OCI-LY7 (cell line): Measurements from ENCODE around the gene ZFAND4. TPM values are rescaled to one million over a fixed set of nuclear protein-coding genes. Genes with fewer than 3 reads are reported as not detected.
A peak's percentile ranks its signal among the peaks of the same experiment; 100 is the strongest.

Experiments
- BruUV-seq: library from RNA; stranded (reverse); fragments of 400-500 nt; replicated peaks from 2 replicates; lab custom pipeline; 2021; lab: Mats Ljungman, UMichigan
- CTCF ChIA-PET: fragments of 300-600 bp; sonication (Branson Sonifier 250); formaldehyde crosslinking; loops from one replicate; lab custom pipeline; 2022; ENCODE audit warnings: antibody characterized with exemption; ENCODE audit not compliant: unreplicated experiment; lab: Charles Lee
- POLR2A ChIA-PET: fragments of 300-600 bp; sonication (Branson Sonifier 250); formaldehyde crosslinking; loops from one replicate; lab custom pipeline; 2022; ENCODE audit warnings: antibody characterized with exemption; lab: Charles Lee
- DNase-seq: peaks from one replicate; pipeline ENCODE4 v3.0.0-alpha.2; 2015; ENCODE audit warnings: low spot score
- H2AFZ ChIP-seq: fragments of 200-600 bp; sonication (generic), shearing (Covaris generic); 2 replicates; pipeline ENCODE4 v1.6.1; 2014; ENCODE audit warnings: mild to moderate bottlenecking, antibody characterized with exemption, low read length, moderate library complexity
- H3K27ac ChIP-seq: fragments of 200-600 bp; sonication (generic); 2 replicates; pipeline ENCODE4 v1.5.1; 2014; ENCODE audit warnings: mixed run types, low read depth, mild to moderate bottlenecking, moderate library complexity, low read length, inconsistent platforms; ENCODE audit not compliant: poor library complexity, severe bottlenecking
- H3K36me3 ChIP-seq: fragments of 200-600 bp; sonication (generic); 2 replicates; pipeline ENCODE4 v1.6.1; 2014; ENCODE audit warnings: mild to moderate bottlenecking, antibody characterized with exemption, low read length, moderate library complexity, mixed read lengths; ENCODE audit not compliant: insufficient read depth
- H3K4me1 ChIP-seq: fragments of 200-600 bp; sonication (generic); 2 replicates; pipeline ENCODE4 v1.5.1; 2014; ENCODE audit warnings: mild to moderate bottlenecking, low read length; ENCODE audit not compliant: insufficient read depth, poor library complexity, severe bottlenecking
- H3K4me2 ChIP-seq: fragments of 200-600 bp; sonication (generic); 2 replicates; pipeline ENCODE4 v1.6.1; 2014; ENCODE audit warnings: mild to moderate bottlenecking, low read length
- H3K4me3 ChIP-seq: fragments of 200-600 bp; sonication (generic); 2 replicates; pipeline ENCODE4 v1.5.1; 2014; ENCODE audit warnings: mild to moderate bottlenecking, low read depth, low read length; ENCODE audit not compliant: poor library complexity, severe bottlenecking
- H3K79me2 ChIP-seq: fragments of 200-600 bp; sonication (generic); 2 replicates; pipeline ENCODE4 v1.6.1; 2016; ENCODE audit warnings: low read depth, mild to moderate bottlenecking, low read length, moderate library complexity, mixed read lengths; ENCODE audit not compliant: insufficient read depth
- H3K9me2 ChIP-seq: fragments of 200-600 bp; sonication (generic); 2 replicates; pipeline ENCODE4 v1.6.1; 2016; ENCODE audit warnings: mild to moderate bottlenecking, low read length, mixed read lengths; ENCODE audit not compliant: insufficient read depth
- H3K9me3 ChIP-seq: fragments of 200-600 bp; sonication (generic); 2 replicates; pipeline ENCODE4 v1.6.1; 2014; ENCODE audit warnings: mild to moderate bottlenecking, mixed run types, low read length, mixed read lengths
- H4K20me1 ChIP-seq: fragments of 200-600 bp; sonication (generic); 2 replicates; pipeline ENCODE4 v1.6.1; 2014; ENCODE audit warnings: mild to moderate bottlenecking, antibody characterized with exemption, low read length, moderate library complexity, mixed read lengths; ENCODE audit not compliant: insufficient read depth
- CTCF ChIP-seq: fragments of 200-600 bp; sonication (generic); conservative IDR thresholded peaks from 2 replicates; pipeline ENCODE4 v1.5.1; 2014; ENCODE audit warnings: mild to moderate bottlenecking, antibody characterized with exemption, low read length, moderate library complexity, mixed read lengths
- EZH2phosphoT487 ChIP-seq: fragments of 200-600 bp; sonication (generic); IDR thresholded peaks from 2 replicates; pipeline ENCODE4 v1.6.1; 2018; ENCODE audit warnings: low read depth, borderline replicate concordance, mild to moderate bottlenecking, mixed run types, antibody characterized with exemption, low read length, moderate library complexity, mixed read lengths
- intact Hi-C: fragments of 100-400 bp; cut with micrococcal nuclease; formaldehyde crosslinking; loops from one replicate; pipeline ENCODE4 v1.10.0; 2022; ENCODE audit not compliant: unreplicated experiment
- total RNA-seq, 2 experiments: library from RNA; depleted of rRNA in 1 of 2; stranded (reverse); fragments of >200 nt in 1 of 2; shearing (Covaris generic) in 1 of 2; gene quantifications; 2 replicates each; pipeline ENCODE4 v1.2.3, GENCODE V29; 2014 to 2022

The ZFAND4 gene
- total RNA-seq, 2 experiments from 2014 or later, result 18.6 to 35.8 TPM

GRCh38 chr10:45580371-45581215 is 92.0 kb downstream of the ZFAND4 start:
- H2AFZ ChIP-seq, result peak overlapping the region; percentile 77; the same call in 1 of the 2 replicates
- H4K20me1 ChIP-seq, result no peaks in the 10 kb centered on the region
- peaks cover 22% of the 10 kb centered on the region for H3K4me1 ChIP-seq
- ChIA-PET CTCF (interaction anchor here (1.1 kb wide), 1 partner anchor 116 kb away, joined by 3 read pairs; no protein-coding TSS in a partner anchor), POLR2A (interaction anchor here (0.6 to 2.1 kb wide), 16 partner anchors 8 to 174 kb away, joined by 3 to 11 read pairs (median 4); no protein-coding TSS in a partner anchor)
- BruUV-seq, result TSS peak; percentile 43
- no peak for TF ChIP-seq CTCF
- no peak for TF ChIP-seq EZH2phosphoT487
- peak overlapping the region; percentile 68 for H3K27ac ChIP-seq
- H3K79me2 ChIP-seq, result peaks cover 14% of the 10 kb centered on the region; the same call in 1 of the 2 replicates
- H3K4me3 ChIP-seq, result peak overlapping the region; percentile 68
- peaks cover 11% of the 10 kb centered on the region; the same call in 1 of the 2 replicates for H3K9me3 ChIP-seq
- peak overlapping the region; percentile 86 for H3K4me2 ChIP-seq
- H3K36me3 ChIP-seq, result no peaks in the 10 kb centered on the region; the same call in 1 of the 2 replicates
- no peaks in the 10 kb centered on the region for H3K9me2 ChIP-seq
- intact Hi-C loops, result loop anchor here (5.0 kb wide), 1 partner anchor 113 kb away; no protein-coding TSS in a partner anchor
- peak; percentile 23 for DNase-seq

GRCh38 chr10:45578384-45578971 is 94.1 kb downstream of the ZFAND4 start:
- Histone ChIP-seq H3K9me3 (no peaks in the 10 kb centered on the region), H3K4me1 (peaks cover 22% of the 10 kb centered on the region), H3K36me3 (no peaks in the 10 kb centered on the region), H3K4me3 (no peak overlapping the region), H3K79me2 (peaks cover 14% of the 10 kb centered on the region; the same call in 1 of the 2 replicates), H4K20me1 (no peaks in the 10 kb centered on the region), H3K4me2 (no peak overlapping the region), H2AFZ (no peak overlapping the region), H3K9me2 (no peaks in the 10 kb centered on the region), H3K27ac (no peak overlapping the region)
- BruUV-seq, result no TSS peak
- TF ChIP-seq EZH2phosphoT487 (no peak), CTCF (no peak)
- ChIA-PET POLR2A (interaction anchor here (0.6 to 1.2 kb wide), 5 partner anchors 9 to 37 kb away, joined by 3 to 5 read pairs (median 3); no protein-coding TSS in a partner anchor), CTCF (interaction anchor here (0.6 kb wide), 1 partner anchor 16 kb away, joined by 3 read pairs; no protein-coding TSS in a partner anchor)
- no peak for DNase-seq
- intact Hi-C loops, result no loop called here
